Esophagus squamous epithelium (tissue), 4 donors: Measurements from ENCODE around the gene HMGCLL1.

Source experiments
- CTCF ChIP-seq, 6 experiments: fragments of 450-650 bp in 4 of 6; fragments of 200-600 bp in 2 of 6; sonication (generic) in 2 of 6; IDR thresholded peaks; one replicate each; pipeline ENCODE4 v1.5.1; 2016 to 2019; ENCODE audit warnings: antibody characterized with exemption in 6 of 6, mild to moderate bottlenecking in 4 of 6, moderate library complexity in 4 of 6
- POLR2A ChIP-seq, 4 donors: fragments of 450-650 bp; IDR thresholded peaks; one replicate each; pipeline ENCODE4 v1.6.1; 2017; ENCODE audit warnings: antibody characterized with exemption in 4 of 4, mild to moderate bottlenecking in 4 of 4, moderate library complexity in 3 of 4

DNA sequence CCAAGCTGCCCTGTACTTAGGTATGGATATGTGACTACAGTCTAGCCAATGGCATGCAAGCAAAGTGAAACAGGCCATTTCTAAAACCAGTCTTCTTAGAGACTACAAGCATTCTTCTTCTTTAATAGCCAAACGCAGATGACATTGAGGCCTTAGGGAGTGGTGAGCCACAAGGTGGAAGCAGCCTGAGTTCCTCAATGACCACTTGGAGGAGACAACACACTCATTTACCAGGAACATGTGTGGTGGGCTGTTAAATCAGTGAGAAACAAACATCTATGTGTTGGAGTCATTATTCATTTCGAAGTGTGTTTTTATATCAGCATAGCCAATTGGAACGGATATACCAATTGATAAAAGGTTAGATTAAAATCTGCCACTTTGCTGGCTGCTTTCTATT, 129.8 kb downstream of the HMGCLL1 start:
- TF ChIP-seq POLR2A (IDR thresholded peaks at IDR 0.05) (no peak), CTCF (IDR thresholded peaks at IDR 0.05) (no peak)
